ENCODE measurements around the gene NKG7. TPM values are rescaled to one million over a fixed set of nuclear protein-coding genes. Genes with fewer than 3 reads are reported as not detected.

Gene NKG7
- total RNA-seq, 1 donor from 2014 or later = not detected

- no peaks in the 10 kb centered on the region for H3K27me3 Mint-ChIP-seq
- no peak overlapping the region for H3K4me3 Mint-ChIP-seq
- H3K4me1 Mint-ChIP-seq (ENCODE audit: unreplicated experiment) = peaks cover 10% of the 10 kb centered on the region
- no peaks in the 10 kb centered on the region for H3K36me3 Mint-ChIP-seq
- H3K9me3 Mint-ChIP-seq = no peaks in the 10 kb centered on the region
- TF ChIP-seq CTCF (conservative IDR thresholded peaks at IDR 0.05) = no peak
- no peak overlapping the region for H3K27ac Mint-ChIP-seq
- no peak for DNase-seq (ENCODE audit: extremely low spot score, unreplicated experiment)
Observed at GRCh38 chr19:51386882-51387520, 14.5 kb upstream of the NKG7 start.

GRCh38 chr19:51382004-51382403, 9.6 kb upstream of the NKG7 start:
- no peak for TF ChIP-seq CTCF (conservative IDR thresholded peaks at IDR 0.05)
- H3K4me3 Mint-ChIP-seq = no peak overlapping the region
- H3K9me3 Mint-ChIP-seq = no peaks in the 10 kb centered on the region
- H3K27me3 Mint-ChIP-seq = peaks cover 3% of the 10 kb centered on the region
- DNase-seq (ENCODE audit: extremely low spot score, unreplicated experiment) = no peak
- H3K27ac Mint-ChIP-seq = no peak overlapping the region
- no peaks in the 10 kb centered on the region for H3K4me1 Mint-ChIP-seq (ENCODE audit: unreplicated experiment)
- H3K36me3 Mint-ChIP-seq = no peaks in the 10 kb centered on the region

GRCh38 chr19:51380379-51380778, 7.9 kb upstream of the NKG7 start:
- Mint-ChIP-seq H3K4me3 (no peak overlapping the region), H3K36me3 (no peaks in the 10 kb centered on the region), H3K27ac (no peak overlapping the region), H3K9me3 (no peaks in the 10 kb centered on the region), H3K27me3 (peaks cover 3% of the 10 kb centered on the region), H3K4me1 (ENCODE audit: unreplicated experiment) (no peaks in the 10 kb centered on the region)
- DNase-seq (ENCODE audit: extremely low spot score, unreplicated experiment) = no peak
- TF ChIP-seq CTCF (conservative IDR thresholded peaks at IDR 0.05) = no peak

- Mint-ChIP-seq H3K4me1 (ENCODE audit: unreplicated experiment) (no peaks in the 10 kb centered on the region), H3K27me3 (peaks cover 3% of the 10 kb centered on the region), H3K27ac (no peak overlapping the region), H3K4me3 (no peak overlapping the region), H3K36me3 (no peaks in the 10 kb centered on the region), H3K9me3 (no peaks in the 10 kb centered on the region)
- DNase-seq (ENCODE audit: extremely low spot score, unreplicated experiment) = no peak
- TF ChIP-seq CTCF (conservative IDR thresholded peaks at IDR 0.05) = no peak
Observed at GRCh38 chr19:51377422-51377821, 5.0 kb upstream of the NKG7 start.

- Mint-ChIP-seq H3K27me3 (peaks cover 3% of the 10 kb centered on the region), H3K9me3 (no peaks in the 10 kb centered on the region), H3K27ac (no peak overlapping the region), H3K36me3 (no peaks in the 10 kb centered on the region), H3K4me1 (ENCODE audit: unreplicated experiment) (no peaks in the 10 kb centered on the region), H3K4me3 (no peak overlapping the region)
- no peak for DNase-seq (ENCODE audit: extremely low spot score, unreplicated experiment)
- no peak for TF ChIP-seq CTCF (conservative IDR thresholded peaks at IDR 0.05)
Observed at GRCh38 chr19:51375504-51376221, 3.2 kb upstream of the NKG7 start.

Data from type B pancreatic cell (in vitro differentiated cells).